Caco-2 (cell line): ENCODE measurements around the gene ELOVL5. TPM values are rescaled to one million over a fixed set of nuclear protein-coding genes. Genes with fewer than 3 reads are reported as not detected.

Experiments used
- BruUV-seq: library from RNA; stranded (reverse); fragments of 400-500 nt; replicated peaks from 2 replicates; lab custom pipeline; 2021; lab: Mats Ljungman, UMichigan
- CTCF ChIA-PET: fragments of 300-600 bp; sonication (Branson Sonifier 250); formaldehyde crosslinking; loops from one replicate; lab custom pipeline; 2022; ENCODE audit warnings: antibody characterized with exemption; lab: Charles Lee
- POLR2A ChIA-PET: fragments of 300-600 bp; sonication (Branson Sonifier 250); formaldehyde crosslinking; loops from one replicate; lab custom pipeline; 2022; ENCODE audit warnings: antibody characterized with exemption; lab: Charles Lee
- DNase-seq, 2 experiments: peaks; one replicate each; pipeline versions ENCODE4 v3.0.0 to v3.0.0-alpha.2; 2020 to 2022
- H3K27me3 ChIP-seq: replicated peaks from 2 replicates; pipeline ENCODE4 v1.6.0; 2011; ENCODE audit warnings: low read length; ENCODE audit not compliant: control insufficient read depth, insufficient read depth
- H3K36me3 ChIP-seq: 2 replicates; pipeline ENCODE4 v1.5.1; 2011; ENCODE audit warnings: low read length; ENCODE audit not compliant: control insufficient read depth, insufficient read depth
- H3K4me1 ChIP-seq: fragments of 250-450 bp; sonication (Bioruptor Pico); 2 replicates; pipeline ENCODE4 v1.5.1; 2020; ENCODE audit warnings: mild to moderate bottlenecking
- H3K4me3 ChIP-seq: 2 replicates; pipeline ENCODE4 v1.5.1; 2011; ENCODE audit warnings: low read depth, mild to moderate bottlenecking, control low read depth, low read length
- H3K9me3 ChIP-seq: fragments of 250-450 bp; sonication (Bioruptor Pico); 2 replicates; pipeline ENCODE4 v1.5.1; 2020; ENCODE audit warnings: mild to moderate bottlenecking, moderate library complexity
- H3K27ac Mint-ChIP-seq: one replicate; pipeline ENCODE4 v1.8.0; 2022; ENCODE audit warnings: mixed read lengths; ENCODE audit not compliant: unreplicated experiment
- H3K27me3 Mint-ChIP-seq: one replicate; pipeline ENCODE4 v1.8.0; 2022; ENCODE audit warnings: mixed read lengths; ENCODE audit not compliant: insufficient read depth, unreplicated experiment
- H3K36me3 Mint-ChIP-seq: one replicate; pipeline ENCODE4 v1.8.0; 2022; ENCODE audit warnings: mild to moderate bottlenecking, mixed read lengths; ENCODE audit not compliant: insufficient read depth, unreplicated experiment
- H3K4me1 Mint-ChIP-seq: one replicate; pipeline ENCODE4 v1.8.0; 2022; ENCODE audit warnings: low read depth, mixed read lengths; ENCODE audit not compliant: unreplicated experiment
- H3K4me3 Mint-ChIP-seq: one replicate; pipeline ENCODE4 v1.8.0; 2022; ENCODE audit warnings: mild to moderate bottlenecking, moderate library complexity, mixed read lengths; ENCODE audit not compliant: unreplicated experiment
- H3K9me3 Mint-ChIP-seq: one replicate; pipeline ENCODE4 v1.8.0; 2022; ENCODE audit warnings: mixed read lengths; ENCODE audit not compliant: unreplicated experiment
- CTCF ChIP-seq, 2 experiments: fragments of 200-600 bp in 1 of 2; IDR thresholded peaks; 1 replicate in 1 of 2; 2 replicates in 1 of 2; pipeline versions ENCODE4 v1.5.1 to v1.8.0; 2011 to 2022; ENCODE audit warnings: antibody characterized with exemption in 1 of 2, control low read depth in 1 of 2, inconsistent platforms in 1 of 2, low read depth in 1 of 2, low read length in 1 of 2, mild to moderate bottlenecking in 1 of 2, moderate library complexity in 1 of 2; ENCODE audit not compliant: insufficient read depth in 1 of 2, severe bottlenecking in 1 of 2, unreplicated experiment in 1 of 2
- intact Hi-C: fragments of 100-400 bp; cut with micrococcal nuclease; formaldehyde crosslinking; loops from one replicate; pipeline ENCODE4 v1.10.0; 2022; ENCODE audit not compliant: unreplicated experiment
- total RNA-seq: library from RNA; stranded (reverse); gene quantifications from 2 replicates; pipeline ENCODE4 v1.2.3, GENCODE V29; 2022

ELOVL5 gene
- total RNA-seq, 1 experiment from 2014 or later = 70.4 TPM

GRCh38 chr6:53282741-53283140 is 66.0 kb downstream of the ELOVL5 start:
- POLR2A ChIA-PET = no interaction called here
- Mint-ChIP-seq H3K4me1 (no peaks in the 10 kb centered on the region), H3K4me3 (no peak overlapping the region), H3K27me3 (no peaks in the 10 kb centered on the region), H3K9me3 (no peaks in the 10 kb centered on the region), H3K36me3 (peaks cover 17% of the 10 kb centered on the region), H3K27ac (no peak overlapping the region)
- Histone ChIP-seq H3K9me3 (no peaks in the 10 kb centered on the region), H3K36me3 (no peaks in the 10 kb centered on the region), H3K27me3 (no peaks in the 10 kb centered on the region), H3K4me1 (no peaks in the 10 kb centered on the region), H3K4me3 (no peak overlapping the region)
- TF ChIP-seq CTCF (IDR thresholded peaks at IDR 0.05; ENCODE audit: insufficient read depth in 1 of 2, low read depth in 1 of 2, low read length in 1 of 2, severe bottlenecking in 1 of 2, unreplicated experiment in 1 of 2) = no peak
- DNase-seq = no peak
- BruUV-seq = no TSS peak
- CTCF ChIA-PET = no interaction called here
- intact Hi-C loops = no loop called here

- H3K36me3 Mint-ChIP-seq = peaks cover 12% of the 10 kb centered on the region
- Histone ChIP-seq H3K9me3 (no peaks in the 10 kb centered on the region), H3K4me3 (no peak overlapping the region), H3K27me3 (no peaks in the 10 kb centered on the region), H3K4me1 (no peaks in the 10 kb centered on the region), H3K36me3 (no peaks in the 10 kb centered on the region)
- H3K9me3 Mint-ChIP-seq = no peaks in the 10 kb centered on the region
- H3K27ac Mint-ChIP-seq = no peak overlapping the region
- H3K4me1 Mint-ChIP-seq = no peaks in the 10 kb centered on the region
- BruUV-seq = no TSS peak
- no peak for DNase-seq
- ChIA-PET CTCF (no interaction called here), POLR2A (no interaction called here)
- intact Hi-C loops = no loop called here
- H3K27me3 Mint-ChIP-seq = no peaks in the 10 kb centered on the region
- no peak for TF ChIP-seq CTCF (IDR thresholded peaks at IDR 0.05; ENCODE audit: insufficient read depth in 1 of 2, low read depth in 1 of 2, low read length in 1 of 2, severe bottlenecking in 1 of 2, unreplicated experiment in 1 of 2)
- H3K4me3 Mint-ChIP-seq = no peak overlapping the region
Observed at GRCh38 chr6:53282234-53282633, 66.5 kb downstream of the ELOVL5 start.

- Mint-ChIP-seq H3K27ac (no peak overlapping the region), H3K36me3 (peaks cover 10% of the 10 kb centered on the region), H3K4me1 (no peaks in the 10 kb centered on the region), H3K4me3 (no peak overlapping the region), H3K9me3 (no peaks in the 10 kb centered on the region), H3K27me3 (no peaks in the 10 kb centered on the region)
- Histone ChIP-seq H3K4me1 (no peaks in the 10 kb centered on the region), H3K4me3 (no peak overlapping the region), H3K27me3 (no peaks in the 10 kb centered on the region), H3K9me3 (no peaks in the 10 kb centered on the region), H3K36me3 (no peaks in the 10 kb centered on the region)
- BruUV-seq = no TSS peak
- TF ChIP-seq CTCF (IDR thresholded peaks at IDR 0.05; ENCODE audit: insufficient read depth in 1 of 2, low read depth in 1 of 2, low read length in 1 of 2, severe bottlenecking in 1 of 2, unreplicated experiment in 1 of 2) = no peak
- ChIA-PET POLR2A (no interaction called here), CTCF (no interaction called here)
- DNase-seq = no peak
- intact Hi-C loops = no loop called here
Observed at GRCh38 chr6:53281518-53282215, 67.1 kb downstream of the ELOVL5 start.
